ENCODE results near the gene TFF3.

DNA sequence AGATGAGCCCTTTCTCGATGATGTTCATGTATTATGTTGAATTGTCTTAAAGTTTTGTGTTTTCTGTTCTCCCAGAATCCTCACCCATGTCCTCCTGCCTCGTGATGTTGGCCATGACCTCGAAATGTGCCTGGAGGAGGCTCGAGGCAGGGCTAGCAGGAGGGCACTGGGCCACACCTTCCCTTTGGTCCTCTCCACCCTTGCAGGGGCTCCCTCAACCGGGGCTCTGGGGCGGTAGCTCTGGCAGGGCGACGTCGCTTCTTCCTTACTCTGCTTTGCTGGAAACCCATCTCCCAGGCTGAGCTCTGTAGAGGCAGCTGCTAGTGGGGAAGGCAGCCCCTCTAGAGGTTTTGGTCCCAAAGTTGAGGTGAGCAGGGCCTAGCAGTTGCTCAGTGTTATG is 14.3 kb downstream of the TFF3 start:
- TF ChIP-seq CTCF (IDR thresholded peaks at IDR 0.05) (no peak), EZH2 (IDR thresholded peaks at IDR 0.05) (no peak), EZH2phosphoT487 (IDR thresholded peaks at IDR 0.05) (no peak)
